Activated CD4-positive, alpha-beta T cell treated with anti-CD3 and anti-CD28 coated beads, Interleukin-2, amount 50 U/mL, for 24 hours (primary cell): ENCODE data around the gene YKT6.
"Not testable (repeated sequence)": the region's sequence is repeated elsewhere in the genome, so short reads cannot be mapped to it uniquely, and the experiment has no call there.

Experiments
- DNase-seq, 2 donors: peaks; one replicate each; pipeline ENCODE4 v3.0.0-alpha.2; 2020; ENCODE audit warnings: low read depth in 1 of 2, low spot score in 1 of 2

YKT6 gene

GRCh38 chr7:44200699-44201461 is at the start of gene YKT6:
Gene YKT6 (plus strand): TSS chr7:44200978. CDS start chr7:44201136, 158 bp downstream.
- peak; percentile 90 to 95 for DNase-seq

DNA sequence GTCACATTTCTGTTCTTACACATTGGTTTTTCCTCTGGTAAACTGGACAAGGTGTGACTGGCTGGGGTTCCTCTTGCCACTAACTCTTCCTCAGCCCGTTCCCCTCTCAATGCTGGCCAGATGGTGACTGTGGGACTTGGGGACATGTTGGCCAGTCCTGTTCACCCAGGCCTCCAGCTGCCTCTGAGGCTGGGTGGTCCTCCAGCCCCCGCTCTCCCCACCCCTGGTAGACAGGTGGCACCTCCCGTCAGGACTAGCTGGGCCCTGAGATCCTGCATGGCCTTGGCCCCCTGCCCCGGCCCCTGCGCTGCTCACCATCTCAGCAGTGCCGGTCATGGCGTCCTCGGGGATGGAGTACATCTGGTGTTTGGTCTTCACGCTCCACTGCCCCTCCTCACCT is 48.8 kb upstream of the YKT6 start:
- no peak for DNase-seq

DNA sequence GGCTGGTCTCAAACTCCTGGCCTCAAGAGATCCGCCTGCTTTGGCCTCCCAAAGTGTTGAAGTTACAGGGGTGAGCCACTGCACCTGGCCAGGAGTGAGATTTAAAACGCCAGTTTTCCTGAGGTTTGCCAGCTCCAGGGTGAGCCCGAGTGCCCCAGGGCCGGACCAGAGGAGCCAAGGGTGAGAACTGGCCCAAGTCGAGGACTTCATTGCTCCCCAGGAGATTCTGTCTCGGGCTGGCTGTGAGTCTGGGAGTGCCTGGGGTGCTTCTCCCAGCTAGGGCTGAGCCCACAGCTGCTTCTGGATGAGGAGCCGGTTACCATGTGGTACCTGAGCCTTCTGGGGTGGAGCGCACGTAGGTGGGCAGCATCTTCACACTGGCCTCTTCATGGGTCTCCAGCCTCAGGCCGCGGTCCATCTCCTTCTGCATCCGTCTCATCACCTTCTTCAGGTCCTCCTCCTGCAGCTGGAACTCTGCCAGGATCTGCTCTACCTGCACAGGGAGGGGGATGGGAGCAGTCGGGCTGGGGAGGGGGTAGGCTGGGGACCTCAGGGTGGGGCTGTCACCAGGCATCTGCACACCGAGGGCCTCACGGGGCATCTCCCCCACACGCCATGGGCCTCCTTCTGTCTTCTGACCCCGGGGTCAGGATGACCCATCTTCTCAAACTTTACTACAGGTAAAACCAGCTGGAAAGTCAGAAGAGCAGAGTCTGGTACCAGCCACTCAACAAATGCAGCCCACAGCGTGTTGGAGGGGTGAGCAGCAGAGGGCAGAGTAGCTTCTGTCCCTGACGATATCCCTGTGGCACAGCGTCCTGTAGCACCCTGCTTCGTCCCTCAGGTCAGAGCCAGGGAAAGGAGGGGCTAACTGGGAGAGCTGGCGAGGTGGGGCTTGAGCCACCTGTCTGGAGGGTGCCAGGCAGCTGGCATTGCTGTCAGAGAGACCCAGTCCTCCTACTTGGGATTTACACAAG is 47.5 kb upstream of the YKT6 start:
- DNase-seq = no peak

DNA sequence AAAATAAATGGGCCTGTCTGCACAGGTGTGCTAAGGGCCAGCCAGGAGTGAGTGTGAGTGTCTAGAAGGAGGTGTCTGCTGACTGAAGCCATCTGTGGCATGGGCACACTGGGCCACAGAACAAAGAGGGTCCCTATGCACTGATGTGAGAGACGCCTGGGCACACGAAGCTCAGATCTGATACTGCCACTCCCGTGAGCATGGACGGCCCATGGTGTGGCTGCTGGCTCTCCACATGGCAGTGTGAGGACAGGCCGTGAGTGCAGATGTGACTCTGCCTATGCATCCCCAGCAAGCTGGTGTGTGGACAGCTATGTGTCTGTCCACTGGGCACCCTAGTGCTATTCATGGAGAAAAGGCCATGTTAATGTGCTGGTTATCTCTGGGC is 46.8 kb upstream of the YKT6 start:
- DNase-seq = no peak

GRCh38 chr7:44154703-44155102 is 46.1 kb upstream of the YKT6 start:
- no peak for DNase-seq

DNA sequence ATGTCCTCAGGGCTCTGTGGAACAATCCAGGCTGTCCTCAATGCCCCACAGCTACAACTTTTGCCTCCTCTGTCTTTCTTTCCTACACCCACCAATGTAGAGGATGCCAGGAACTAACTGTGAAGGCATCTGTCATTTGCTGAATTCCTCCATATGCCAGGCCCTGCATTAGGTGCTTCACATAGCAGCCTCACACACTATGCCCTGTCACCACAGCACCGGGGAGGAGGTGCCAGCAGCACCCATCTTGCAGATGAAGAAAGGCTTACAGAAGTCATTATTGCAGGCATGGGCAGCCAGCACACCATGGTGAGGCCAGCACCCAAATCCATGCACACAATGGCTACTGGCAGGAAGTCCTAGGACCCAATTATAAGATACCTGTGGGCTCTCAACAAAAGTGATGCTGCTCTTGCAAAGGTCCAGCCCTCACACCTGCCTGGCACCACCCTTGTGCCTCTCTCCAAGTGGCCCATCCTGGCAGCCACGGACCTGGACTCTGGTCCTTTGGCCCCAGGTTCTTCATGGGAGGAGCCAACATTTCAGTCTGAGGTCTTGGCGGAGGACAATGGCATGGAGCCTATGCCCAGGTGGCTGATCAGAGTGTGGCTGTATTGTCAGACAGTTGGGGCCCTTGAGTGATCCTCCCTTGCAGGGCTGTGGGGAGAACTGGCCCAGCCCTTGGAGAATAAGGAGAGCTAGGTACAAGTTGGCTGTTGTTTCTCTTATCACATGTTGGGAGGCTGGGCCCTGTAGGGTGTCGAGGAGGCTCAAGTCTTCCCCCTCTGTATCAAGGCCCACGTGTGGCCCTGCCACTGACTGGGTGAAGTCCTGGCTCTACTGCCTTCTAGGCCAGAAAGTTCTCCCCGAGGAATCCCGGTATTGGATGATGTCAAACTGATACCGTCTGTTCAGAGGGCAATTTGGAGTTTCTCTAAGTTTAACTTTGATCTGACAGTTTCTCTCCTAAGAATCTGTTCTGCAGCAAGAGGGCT is 45.3 kb upstream of the YKT6 start:
- no peak for DNase-seq

DNA sequence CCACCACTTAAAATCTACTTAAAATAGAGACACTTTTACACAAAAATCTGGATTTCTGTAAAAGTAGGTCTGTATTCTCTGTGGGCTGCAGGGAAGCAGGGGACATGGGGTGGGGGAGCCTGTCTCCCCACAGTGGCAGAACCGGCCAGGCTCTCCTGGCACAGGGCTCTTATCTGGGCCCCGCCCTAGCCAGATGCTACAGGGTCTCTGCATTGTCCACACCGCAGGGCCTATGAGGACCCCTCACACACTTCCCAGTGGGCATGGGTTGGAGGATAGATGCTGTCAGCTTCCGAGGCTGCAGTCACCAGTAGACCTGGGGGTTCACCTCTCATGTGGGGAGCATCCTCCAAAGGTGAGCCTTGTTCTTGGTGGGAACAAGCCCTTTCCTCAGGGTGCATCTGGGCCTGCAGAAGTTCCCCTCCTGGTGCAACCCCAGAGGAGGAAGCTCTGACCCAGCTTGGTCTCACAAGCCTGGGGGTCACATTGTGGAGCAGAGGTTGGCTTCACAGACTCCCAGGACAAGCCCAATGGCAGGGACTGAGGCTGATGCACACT is 44.2 kb upstream of the YKT6 start:
- DNase-seq = no peak

GRCh38 chr7:44157116-44158080 is 43.4 kb upstream of the YKT6 start:
- no peak for DNase-seq

DNA sequence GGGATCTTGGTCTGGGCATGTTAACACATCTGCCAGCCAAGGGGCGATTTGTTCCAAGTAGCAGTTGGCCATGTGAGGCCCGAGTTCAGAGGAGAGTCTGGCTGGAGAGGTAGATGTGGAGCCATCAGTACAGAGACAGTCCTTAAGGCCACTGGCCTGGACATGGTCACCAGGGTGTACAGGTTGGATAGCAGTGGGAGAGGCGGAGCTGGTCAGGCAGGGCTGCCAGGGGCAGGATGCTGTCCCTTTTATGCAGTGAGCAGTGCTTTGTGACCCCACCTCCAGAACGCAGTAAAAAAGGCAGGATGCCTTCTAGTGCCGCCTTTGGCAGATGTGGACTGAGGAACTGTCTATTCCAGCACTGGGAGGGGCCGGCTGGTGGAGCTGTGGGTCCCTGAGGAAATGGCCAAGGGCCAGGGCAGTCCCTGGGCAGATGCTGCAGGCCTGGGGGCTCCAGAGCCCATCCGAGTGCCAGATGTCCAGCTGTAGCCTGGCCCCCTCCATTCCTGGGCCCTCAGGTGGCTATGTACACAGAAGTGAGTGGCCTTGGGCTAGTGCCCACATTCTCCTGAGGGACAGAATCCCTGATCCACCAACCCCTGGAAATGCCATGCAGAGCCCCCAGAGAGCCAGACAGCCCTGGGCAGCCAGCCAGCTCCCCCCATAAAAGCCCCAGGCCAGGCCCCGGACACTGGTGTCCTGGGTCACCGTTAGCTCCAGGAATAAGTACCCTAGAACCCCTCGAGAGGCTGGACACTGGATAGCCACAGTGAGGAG is 42.5 kb upstream of the YKT6 start:
- no peak for DNase-seq

GRCh38 chr7:44158873-44159631 is 41.7 kb upstream of the YKT6 start:
- no peak for DNase-seq

- no peak for DNase-seq
These were observed 40.8 kb upstream of the YKT6 start for GRCh38 chr7:44159824-44160630.

DNA sequence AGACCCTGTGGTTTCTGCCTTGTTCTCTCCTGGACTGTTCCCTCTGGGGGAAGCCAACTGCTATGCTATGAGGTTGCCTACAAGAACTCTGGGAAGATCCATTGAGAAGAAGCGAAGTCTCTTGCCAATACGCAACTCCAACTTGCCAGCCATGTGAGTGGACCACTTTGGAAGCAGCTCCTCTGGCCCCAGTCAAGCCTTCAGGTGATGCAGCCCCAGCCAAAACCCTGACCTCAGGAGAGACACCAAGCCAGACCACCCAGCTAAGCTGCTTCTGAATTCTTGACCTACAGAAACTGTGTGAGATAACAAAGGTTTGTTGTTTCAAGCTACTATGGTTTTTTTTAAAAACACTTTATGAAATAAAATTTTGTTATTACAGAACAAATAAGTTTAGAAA is 39.4 kb upstream of the YKT6 start:
- no peak for DNase-seq

DNA sequence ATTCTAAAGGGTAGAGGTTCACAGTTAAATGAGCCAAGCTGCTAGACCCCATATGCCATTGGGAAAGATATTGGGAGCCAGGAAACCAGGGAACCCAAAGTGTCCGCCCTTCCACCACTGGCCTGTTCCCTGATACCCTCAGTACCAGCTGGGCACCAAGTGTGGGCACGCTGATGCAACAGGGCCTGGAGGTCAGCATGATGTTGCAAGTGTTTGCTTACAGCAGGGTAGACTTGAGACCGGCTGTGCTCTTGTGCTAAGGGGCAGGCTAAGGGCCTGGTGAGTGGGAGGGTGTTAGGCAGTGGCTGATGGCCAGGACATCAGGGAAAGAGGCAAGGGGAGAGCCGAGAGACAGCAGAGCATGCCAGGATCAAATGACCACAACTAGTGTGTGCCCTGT is 38.6 kb upstream of the YKT6 start:
- DNase-seq = no peak

DNA sequence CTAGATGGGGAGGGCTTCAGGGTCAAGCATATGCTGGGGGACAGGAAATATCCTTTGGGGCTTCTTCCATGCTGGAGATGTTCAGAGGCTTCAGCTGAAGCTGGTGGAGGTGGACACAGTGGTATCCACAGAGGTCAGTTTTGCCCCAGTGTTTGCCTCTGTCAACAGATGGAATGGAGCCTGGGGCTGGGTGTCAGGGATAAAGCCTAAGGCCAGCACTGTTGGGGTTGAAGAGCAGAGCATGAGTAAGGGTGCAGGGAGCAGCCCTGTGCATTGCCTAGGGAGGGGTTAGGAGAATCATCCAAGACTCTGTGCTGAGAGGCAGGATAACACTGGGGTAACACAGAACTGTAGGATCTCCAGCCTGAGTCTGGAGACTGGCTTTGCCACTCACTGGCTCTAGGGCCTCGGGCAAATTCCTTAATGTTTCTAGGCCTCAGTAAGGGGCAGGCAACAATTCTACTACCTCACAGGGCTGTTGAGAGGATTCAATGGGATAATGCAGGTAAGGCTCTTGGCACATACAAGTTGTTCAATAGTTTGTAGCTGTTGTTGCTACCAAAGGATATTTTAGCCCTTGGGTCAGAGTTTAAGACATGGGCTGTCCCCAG is 37.9 kb upstream of the YKT6 start:
- no peak for DNase-seq

DNA sequence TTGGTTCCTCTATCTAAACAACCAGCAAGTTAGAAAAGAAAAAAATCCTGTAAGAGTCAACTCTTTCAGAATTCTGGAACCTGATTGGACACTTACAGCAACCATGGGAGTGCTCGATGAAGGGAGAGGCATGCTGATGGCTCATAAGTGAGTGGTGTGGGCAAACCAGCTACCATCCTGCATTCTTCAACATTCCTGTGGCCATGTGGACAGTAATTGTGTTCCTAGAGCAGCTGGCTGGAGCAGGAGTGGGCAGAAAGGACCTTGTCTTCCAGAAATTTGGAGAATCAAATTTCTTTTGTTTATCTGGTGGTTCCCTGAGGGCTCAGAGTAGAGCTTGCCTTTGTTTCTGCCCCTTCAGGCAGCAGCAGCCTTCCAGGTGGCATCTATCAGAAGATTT is 37.2 kb upstream of the YKT6 start:
- DNase-seq = no peak

- DNase-seq = no peak
These were observed 32.9 kb upstream of the YKT6 start for GRCh38 chr7:44167920-44168319.

GRCh38 chr7:44171901-44172300 is 28.9 kb upstream of the YKT6 start:
- not testable (repeated sequence) for DNase-seq
